Measurements from ENCODE around the gene CCNDBP1.

DNA sequence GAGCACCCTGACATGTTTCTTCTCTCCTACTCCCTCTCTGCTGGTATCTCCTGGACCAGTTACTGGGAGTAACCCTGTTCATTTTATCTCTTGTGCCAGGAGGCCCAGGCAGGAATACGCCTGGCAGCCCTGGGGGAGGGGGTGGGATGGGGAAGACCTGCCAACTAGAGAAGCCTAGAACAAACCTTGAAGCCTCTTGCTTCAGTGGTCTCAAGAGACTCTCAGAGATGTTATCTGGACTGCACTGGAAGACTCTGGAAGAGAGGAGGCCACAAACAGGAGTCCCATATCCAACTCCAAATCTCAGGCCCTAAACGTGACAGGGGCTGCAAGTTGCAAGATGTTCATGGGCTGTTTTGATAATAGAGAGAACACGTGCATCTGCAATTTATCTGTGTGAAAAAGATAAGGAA, 35.8 kb downstream of the CCNDBP1 start, which contains the start of gene EPB42:
- TF ChIP-seq, protein P1, sequence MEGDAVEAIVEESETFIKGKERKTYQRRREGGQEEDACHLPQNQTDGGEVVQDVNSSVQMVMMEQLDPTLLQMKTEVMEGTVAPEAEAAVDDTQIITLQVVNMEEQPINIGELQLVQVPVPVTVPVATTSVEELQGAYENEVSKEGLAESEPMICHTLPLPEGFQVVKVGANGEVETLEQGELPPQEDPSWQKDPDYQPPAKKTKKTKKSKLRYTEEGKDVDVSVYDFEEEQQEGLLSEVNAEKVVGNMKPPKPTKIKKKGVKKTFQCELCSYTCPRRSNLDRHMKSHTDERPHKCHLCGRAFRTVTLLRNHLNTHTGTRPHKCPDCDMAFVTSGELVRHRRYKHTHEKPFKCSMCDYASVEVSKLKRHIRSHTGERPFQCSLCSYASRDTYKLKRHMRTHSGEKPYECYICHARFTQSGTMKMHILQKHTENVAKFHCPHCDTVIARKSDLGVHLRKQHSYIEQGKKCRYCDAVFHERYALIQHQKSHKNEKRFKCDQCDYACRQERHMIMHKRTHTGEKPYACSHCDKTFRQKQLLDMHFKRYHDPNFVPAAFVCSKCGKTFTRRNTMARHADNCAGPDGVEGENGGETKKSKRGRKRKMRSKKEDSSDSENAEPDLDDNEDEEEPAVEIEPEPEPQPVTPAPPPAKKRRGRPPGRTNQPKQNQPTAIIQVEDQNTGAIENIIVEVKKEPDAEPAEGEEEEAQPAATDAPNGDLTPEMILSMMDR (IDR thresholded peaks at IDR 0.05; ENCODE audit: low read depth, low read length), result no peak
- no peak for TF ChIP-seq EZH2phosphoT487 (IDR thresholded peaks at IDR 0.05; ENCODE audit: low read depth)

Data from OCI-LY3 (cell line).